PFSK-1 (cell line): ENCODE data around the gene MGAM2.

ENCODE experiments used
- POLR2AphosphoS5 ChIP-seq: IDR thresholded peaks from 2 replicates; pipeline ENCODE4 v1.6.1; 2012; ENCODE audit warnings: low read depth, mild to moderate bottlenecking, control low read depth, low read length, moderate library complexity
- SIN3A ChIP-seq: IDR thresholded peaks from 2 replicates; pipeline ENCODE4 v1.6.1; 2012; ENCODE audit warnings: mild to moderate bottlenecking, low read length, moderate library complexity, borderline replicate concordance; ENCODE audit not compliant: insufficient read depth
- TF ChIP-seq, protein P1 (sequence below), 2 experiments: IDR thresholded peaks; 2 replicates each; pipeline versions ENCODE4 v1.6.1 to v1.8.0; 2011 to 2012; ENCODE audit warnings: low read depth in 2 of 2, low read length in 2 of 2, control low read depth in 1 of 2, inconsistent platforms in 1 of 2, mild to moderate bottlenecking in 1 of 2, moderate library complexity in 1 of 2; ENCODE audit not compliant: insufficient read depth in 1 of 2

DNA sequence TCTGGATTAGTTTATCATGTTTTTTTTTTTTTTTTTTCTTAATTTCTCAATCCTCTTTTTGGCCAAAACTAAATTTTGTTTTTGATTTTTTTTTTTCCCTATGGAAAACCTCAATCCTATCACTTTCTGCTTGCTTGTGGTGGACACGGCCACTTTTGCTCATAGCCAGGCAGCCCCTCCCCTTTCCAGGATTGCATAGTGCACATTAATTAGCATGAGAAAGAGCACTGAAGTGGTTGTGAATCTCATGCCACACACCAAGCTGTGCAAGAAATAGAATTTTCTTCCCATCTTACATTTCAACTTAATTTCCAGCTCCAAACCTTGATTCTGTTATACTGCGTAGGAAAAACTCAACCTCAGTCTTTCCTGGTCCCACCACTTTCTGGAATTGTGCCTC lies 34.6 kb downstream of the MGAM2 start:
- no peak for TF ChIP-seq SIN3A
- TF ChIP-seq POLR2AphosphoS5 = no peak
- TF ChIP-seq, protein P1, sequence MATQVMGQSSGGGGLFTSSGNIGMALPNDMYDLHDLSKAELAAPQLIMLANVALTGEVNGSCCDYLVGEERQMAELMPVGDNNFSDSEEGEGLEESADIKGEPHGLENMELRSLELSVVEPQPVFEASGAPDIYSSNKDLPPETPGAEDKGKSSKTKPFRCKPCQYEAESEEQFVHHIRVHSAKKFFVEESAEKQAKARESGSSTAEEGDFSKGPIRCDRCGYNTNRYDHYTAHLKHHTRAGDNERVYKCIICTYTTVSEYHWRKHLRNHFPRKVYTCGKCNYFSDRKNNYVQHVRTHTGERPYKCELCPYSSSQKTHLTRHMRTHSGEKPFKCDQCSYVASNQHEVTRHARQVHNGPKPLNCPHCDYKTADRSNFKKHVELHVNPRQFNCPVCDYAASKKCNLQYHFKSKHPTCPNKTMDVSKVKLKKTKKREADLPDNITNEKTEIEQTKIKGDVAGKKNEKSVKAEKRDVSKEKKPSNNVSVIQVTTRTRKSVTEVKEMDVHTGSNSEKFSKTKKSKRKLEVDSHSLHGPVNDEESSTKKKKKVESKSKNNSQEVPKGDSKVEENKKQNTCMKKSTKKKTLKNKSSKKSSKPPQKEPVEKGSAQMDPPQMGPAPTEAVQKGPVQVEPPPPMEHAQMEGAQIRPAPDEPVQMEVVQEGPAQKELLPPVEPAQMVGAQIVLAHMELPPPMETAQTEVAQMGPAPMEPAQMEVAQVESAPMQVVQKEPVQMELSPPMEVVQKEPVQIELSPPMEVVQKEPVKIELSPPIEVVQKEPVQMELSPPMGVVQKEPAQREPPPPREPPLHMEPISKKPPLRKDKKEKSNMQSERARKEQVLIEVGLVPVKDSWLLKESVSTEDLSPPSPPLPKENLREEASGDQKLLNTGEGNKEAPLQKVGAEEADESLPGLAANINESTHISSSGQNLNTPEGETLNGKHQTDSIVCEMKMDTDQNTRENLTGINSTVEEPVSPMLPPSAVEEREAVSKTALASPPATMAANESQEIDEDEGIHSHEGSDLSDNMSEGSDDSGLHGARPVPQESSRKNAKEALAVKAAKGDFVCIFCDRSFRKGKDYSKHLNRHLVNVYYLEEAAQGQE (IDR thresholded peaks at IDR 0.05; ENCODE audit: insufficient read depth in 1 of 2, low read depth in 2 of 2, low read length in 2 of 2) = no peak
